Erythroblast (primary cell): Measurements from ENCODE around the gene MBD5.
"Not testable (repeated sequence)": the region's sequence is repeated elsewhere in the genome, so short reads cannot be mapped to it uniquely, and the experiment has no call there.

Source experiments
- DNase-seq, 2 experiments: peaks; one replicate each; lab custom pipeline; 2025; lab: John Stamatoyannopoulos, UW
- GATA1 ChIP-seq: IDR thresholded peaks from 2 replicates; pipeline ENCODE4 v1.6.1; 2011; ENCODE audit warnings: low read depth, mild to moderate bottlenecking, control low read depth, low read length, moderate library complexity
- POLR2A ChIP-seq: IDR thresholded peaks from 2 replicates; pipeline ENCODE4 v1.6.1; 2011; ENCODE audit warnings: mild to moderate bottlenecking, low read length

The MBD5 gene

GRCh38 chr2:148021059-148021861, at the start of gene MBD5:
TSS of gene MBD5 (plus strand) at chr2:148021091.
- TF ChIP-seq POLR2A (peak; percentile 45), GATA1 (no peak)
- DNase-seq, result peak; percentile 82 to 87

GRCh38 chr2:147976102-147976501, 44.8 kb upstream of the MBD5 start:
- no peak for TF ChIP-seq GATA1
- TF ChIP-seq POLR2A, result no peak
- no peak for DNase-seq

GRCh38 chr2:147977679-147978078, 43.2 kb upstream of the MBD5 start:
- TF ChIP-seq POLR2A (no peak), GATA1 (no peak)
- no peak for DNase-seq

- DNase-seq, result no peak
- TF ChIP-seq POLR2A, result no peak
- no peak for TF ChIP-seq GATA1
Observed at GRCh38 chr2:147980940-147981528, 39.9 kb upstream of the MBD5 start.

- no peak for DNase-seq
- no peak for TF ChIP-seq GATA1
- no peak for TF ChIP-seq POLR2A
Observed at GRCh38 chr2:147989102-147989501, 31.8 kb upstream of the MBD5 start.

- peak; percentile 76 to 81 for DNase-seq
- no peak for TF ChIP-seq POLR2A
- no peak for TF ChIP-seq GATA1
Observed at GRCh38 chr2:147989809-147990403, 31.0 kb upstream of the MBD5 start.

- peak in 1 of 2 experiments; percentile 8 for DNase-seq
Observed at GRCh38 chr2:147994965-147995364, 25.9 kb upstream of the MBD5 start.

- TF ChIP-seq GATA1 (no peak), POLR2A (no peak)
- DNase-seq, result no peak
Observed at GRCh38 chr2:147996828-147997227, 24.1 kb upstream of the MBD5 start.

- TF ChIP-seq POLR2A (no peak), GATA1 (no peak)
- DNase-seq, result no peak
Observed at GRCh38 chr2:147998203-147998602, 22.7 kb upstream of the MBD5 start.

- TF ChIP-seq GATA1 (no peak), POLR2A (no peak)
Observed at GRCh38 chr2:147999126-147999525, 21.8 kb upstream of the MBD5 start.

GRCh38 chr2:148000095-148000494, 20.8 kb upstream of the MBD5 start:
- no peak for TF ChIP-seq GATA1
- TF ChIP-seq POLR2A, result no peak
- DNase-seq, result no peak

More at GRCh38 chr2:147999126-147999525, 21.8 kb upstream of the MBD5 start:
- no peak for DNase-seq

GRCh38 chr2:148002420-148002819, 18.5 kb upstream of the MBD5 start:
- DNase-seq, result not testable (repeated sequence)

GRCh38 chr2:148006249-148007007, 14.5 kb upstream of the MBD5 start:
- peak in 1 of 2 experiments; percentile 14 for DNase-seq
- TF ChIP-seq POLR2A, result no peak

- TF ChIP-seq POLR2A, result no peak
- TF ChIP-seq GATA1, result no peak
- DNase-seq, result no peak
Observed at GRCh38 chr2:148007219-148007900, 13.5 kb upstream of the MBD5 start.

- not testable (repeated sequence) for DNase-seq
Observed at GRCh38 chr2:148008411-148008810, 12.5 kb upstream of the MBD5 start.
